ENCODE data around the gene LZTFL1.

Gene LZTFL1

DNA sequence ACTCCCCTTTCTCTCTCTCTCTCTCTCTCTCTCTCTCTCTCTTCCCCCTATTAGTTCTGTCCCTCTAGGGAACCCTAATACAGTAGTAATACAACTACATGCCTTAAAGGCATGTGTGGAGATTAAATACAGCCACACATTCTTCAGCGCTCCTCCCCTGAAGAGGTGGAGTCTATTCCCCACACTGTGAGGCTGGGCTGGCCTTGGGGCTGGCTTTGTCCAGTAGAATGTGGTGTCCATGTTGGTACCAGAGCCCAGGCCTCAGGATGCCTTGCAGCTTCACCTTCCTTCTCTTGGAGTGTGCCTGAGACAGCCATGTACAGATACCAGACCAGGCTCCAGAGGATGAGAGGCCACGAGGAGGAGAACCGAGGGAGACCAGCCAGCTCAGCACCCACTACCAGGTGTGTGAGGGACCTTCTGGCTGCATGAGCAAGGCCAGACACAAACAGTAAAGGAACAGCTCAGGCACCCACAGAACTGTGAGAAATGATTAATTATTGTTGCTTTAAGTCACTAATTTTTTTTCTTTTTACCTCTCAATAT, 56.2 kb downstream of the LZTFL1 start:
- DNase-seq (ENCODE audit: low spot score), result no peak

DNA sequence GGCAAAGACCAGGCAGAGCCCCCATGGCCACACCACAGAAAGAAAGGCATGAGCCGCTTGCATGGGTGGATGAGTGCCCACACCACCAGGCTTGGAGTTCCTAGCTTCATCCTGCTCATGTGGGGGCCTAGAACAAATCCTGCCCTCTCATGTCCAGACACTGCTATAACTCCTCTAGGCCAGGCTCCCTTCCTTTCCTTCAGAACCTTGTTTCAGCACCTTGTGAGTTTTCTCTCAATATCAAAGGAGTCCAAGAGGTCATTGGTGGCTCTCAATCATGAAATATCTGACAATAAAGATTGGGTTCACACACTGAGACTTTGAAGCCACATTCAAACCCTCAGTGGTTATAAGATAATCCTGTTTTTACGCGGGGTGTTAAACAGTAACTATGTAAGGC, 58.3 kb downstream of the LZTFL1 start:
- no peak for DNase-seq (ENCODE audit: low spot score)

DNA sequence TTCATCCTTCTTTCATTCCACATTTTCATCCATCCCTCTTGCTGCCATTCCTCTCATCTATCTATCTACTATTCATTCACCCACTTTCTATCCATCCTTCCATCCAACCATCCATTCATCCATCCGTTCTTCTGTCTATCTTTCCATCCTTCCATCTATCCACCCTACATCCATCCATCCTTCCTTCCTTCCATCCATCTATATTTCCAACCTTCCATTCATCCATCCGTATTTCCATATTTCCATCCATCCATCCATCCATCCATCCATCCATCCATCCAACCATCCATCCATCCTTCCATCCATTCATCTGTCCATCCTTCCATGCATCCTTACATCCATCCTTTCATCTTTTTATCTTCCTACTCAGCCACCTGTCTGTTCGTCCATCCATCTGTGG, 59.5 kb downstream of the LZTFL1 start:
- DNase-seq (ENCODE audit: low spot score), result no peak

DNA sequence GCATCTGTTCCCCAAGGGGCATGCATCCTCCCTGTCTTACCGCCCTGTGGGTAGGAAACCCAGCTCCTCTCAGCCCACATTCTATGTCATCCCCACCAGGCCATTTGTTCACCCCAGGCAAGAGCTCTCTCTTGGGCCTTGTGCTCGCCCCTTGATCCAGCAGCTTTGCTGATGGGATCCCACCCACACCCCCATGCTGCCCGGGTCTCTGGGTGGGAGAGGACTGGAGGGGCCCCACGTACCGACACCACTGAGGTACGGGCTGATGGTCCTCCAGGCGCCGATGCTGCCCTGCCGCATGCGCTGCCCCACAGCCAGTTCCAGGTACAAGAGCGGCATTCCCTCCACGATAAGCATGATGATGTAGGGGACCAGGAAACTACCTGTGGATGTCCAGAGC, 60.1 kb downstream of the LZTFL1 start:
- DNase-seq (ENCODE audit: low spot score), result no peak

DNA sequence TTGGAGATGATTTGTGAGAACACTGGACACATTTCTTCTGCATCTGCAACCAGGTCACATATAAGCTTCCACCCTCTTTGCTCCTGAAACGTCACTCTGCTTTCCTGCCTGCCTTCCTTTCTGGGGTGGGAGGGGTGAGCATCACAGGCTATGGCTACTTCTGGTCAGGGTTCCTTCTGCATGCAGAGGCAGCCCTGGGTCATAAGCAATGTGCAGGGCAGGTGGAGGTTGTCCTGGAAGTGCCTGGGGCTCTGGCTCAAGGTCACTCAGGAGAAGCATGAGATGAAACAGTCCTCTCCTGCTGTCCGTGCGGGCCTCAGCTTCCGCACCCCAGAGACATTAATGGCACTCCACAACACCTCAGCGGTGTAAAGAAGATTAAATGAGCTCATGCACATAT, 60.6 kb downstream of the LZTFL1 start:
- DNase-seq (ENCODE audit: low spot score), result no peak

DNA sequence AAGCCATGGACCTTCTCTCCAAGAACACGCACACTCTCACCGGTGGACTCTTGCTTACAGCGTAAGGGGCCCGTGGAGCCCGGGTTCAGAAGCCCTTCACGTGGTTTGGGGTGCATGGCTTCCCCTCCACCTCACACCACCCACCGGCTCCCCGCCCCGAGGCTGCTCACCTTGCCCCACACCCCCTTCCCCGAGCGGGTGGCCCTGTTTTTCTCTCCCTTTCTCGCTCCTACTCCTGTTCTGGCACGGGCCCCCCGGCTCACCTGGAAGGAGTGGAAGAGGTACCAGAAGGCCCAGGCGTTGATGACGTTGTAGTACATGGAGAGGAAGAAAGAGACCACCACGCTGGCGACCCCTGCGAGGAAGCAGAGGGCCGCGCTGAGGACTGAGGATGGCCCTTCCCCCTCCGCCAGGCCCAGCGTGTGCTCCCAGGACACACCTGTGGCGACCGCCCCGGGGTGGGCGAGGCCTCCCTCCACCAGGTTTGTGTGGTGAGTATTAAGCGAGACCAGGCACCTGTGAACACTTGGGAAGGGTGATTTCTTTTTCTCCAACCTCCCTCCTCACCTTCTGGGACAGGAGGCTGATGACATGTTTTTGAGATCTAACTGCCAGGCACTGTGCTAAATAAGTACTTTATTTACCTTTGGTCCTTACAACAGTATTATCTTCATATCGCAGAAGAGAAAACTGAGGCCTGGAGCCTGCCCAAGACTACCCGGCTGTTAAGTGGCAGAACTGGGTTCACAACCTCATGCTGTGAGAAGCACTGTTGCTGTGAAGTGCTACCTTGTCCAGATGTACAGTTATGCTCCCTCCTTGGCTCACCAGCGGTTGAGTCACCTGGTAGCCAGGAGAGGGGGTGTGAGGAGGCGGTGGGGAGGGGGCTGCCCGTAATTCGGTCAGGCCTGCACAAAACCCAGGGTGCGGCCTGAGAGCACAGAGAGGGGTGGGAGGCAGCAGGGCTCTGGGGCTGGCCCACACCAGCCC, 61.9 kb downstream of the LZTFL1 start:
- no peak for DNase-seq (ENCODE audit: low spot score)

DNA sequence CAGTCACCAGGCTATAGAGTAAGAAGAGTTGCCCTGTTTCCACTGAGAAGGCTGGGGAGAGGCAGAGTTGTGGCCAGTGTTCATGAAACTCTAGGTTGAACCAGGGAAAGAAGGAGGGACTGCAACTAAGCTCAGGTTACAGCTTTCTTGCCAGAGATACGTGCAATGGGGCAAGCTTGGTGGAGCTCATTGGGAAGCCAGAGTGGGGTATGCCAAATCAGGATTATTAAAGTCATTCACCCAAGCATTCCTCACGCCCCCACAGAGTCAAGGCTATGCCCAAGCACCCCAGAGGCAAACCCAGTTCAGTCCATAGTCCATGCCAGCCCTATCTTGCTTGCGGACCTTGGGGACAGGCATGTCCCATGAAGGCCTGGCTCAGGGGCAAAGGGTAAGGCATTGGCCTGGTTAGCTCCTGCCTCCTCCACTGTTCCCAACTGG, 63.1 kb downstream of the LZTFL1 start:
- no peak for DNase-seq (ENCODE audit: low spot score)

DNA sequence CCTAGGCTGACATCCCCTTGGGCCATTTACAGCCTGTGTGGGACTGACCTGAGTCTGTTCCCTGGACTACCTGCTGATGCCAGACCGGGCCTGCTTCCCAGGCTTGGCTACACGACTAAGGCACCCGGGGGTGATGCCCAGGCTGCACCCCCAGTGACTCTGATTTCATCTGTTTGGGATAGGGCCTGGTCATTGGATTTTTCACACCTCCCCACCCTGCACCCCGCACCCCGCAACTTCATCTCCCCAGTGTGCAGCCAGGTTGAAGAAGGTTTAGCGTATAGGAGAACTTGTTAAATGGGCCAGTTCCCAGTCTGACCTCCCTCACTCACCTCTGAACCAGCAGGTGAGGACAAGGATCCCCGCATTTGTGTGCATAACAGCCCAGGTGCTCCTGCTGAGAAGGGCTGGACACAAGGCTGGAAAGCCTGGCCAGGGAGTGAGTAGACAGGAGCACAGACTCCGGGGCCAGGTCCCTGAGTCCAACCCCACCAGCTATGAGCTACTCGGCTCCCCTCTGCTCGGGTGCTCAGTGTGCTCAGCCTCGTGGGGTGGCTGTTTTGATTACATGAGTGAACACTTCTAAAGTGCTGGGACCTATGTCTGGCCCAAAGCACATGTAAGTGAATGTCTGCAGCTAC, 64.1 kb downstream of the LZTFL1 start:
- no peak for DNase-seq (ENCODE audit: low spot score)

DNA sequence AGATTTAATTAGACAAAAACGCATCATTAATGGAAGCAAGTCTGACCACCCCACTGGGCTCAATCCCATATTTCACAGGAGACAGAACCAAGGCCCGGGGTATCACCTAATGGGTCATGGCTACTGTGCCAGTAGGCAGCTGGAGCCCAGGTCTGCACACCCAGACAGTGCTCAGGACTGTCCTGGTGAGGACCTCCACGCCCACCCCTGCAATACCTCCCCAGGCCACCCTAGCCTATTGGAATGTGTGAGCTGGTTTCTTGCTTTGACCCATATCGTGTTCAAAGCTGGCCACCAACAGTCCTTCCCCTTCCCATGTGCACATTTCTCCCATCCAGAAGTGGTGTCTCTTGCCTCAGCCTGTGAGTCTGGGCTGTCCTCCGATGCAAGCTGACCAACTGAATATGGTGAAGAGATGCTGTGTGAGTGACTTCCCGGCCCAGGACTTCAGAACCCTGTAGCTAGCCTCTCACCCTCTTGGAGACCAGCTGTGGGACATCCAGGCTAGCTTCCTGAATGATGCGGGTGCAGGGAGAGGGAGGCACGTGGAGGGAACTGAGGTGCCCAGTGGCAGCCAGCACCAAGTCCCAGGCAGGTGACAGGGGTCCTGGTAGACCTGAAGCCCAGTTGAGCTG, 64.7 kb downstream of the LZTFL1 start:
- DNase-seq (ENCODE audit: low spot score), result no peak

DNA sequence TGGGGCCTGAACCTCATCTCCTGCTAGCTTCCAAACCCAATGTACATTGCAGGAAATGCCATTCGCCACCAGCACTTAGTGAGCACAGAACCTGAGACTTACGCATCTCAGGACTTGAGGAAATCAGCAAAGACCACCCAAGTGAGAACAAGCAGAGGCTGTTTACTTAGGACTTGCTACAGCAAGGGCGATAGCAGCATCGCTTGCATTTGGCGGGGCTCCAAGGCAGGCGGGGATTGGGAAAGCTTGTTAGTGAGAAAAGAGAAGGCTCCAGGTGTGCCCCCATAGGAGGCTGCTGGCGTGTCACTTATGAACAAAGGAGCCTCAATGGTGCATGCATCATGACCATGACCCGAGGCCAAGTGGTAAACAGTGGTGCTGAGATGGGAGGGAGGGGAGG, 65.3 kb downstream of the LZTFL1 start:
- no peak for DNase-seq (ENCODE audit: low spot score)

DNA sequence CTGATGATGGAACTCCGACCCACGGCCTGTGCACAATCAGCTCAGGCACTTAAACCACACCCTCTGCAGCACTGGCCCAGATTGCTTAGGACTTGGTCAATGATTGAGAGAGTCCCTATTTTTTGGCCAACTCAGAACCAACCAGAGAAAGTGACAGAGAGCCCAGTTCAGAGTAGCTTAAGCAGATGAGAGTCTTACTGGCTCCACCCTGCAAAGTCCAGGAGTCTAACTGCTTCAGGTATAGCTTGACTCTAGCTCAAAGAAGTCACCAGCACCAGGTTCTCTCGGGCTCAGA, 65.7 kb downstream of the LZTFL1 start:
- DNase-seq (ENCODE audit: low spot score), result no peak

DNA sequence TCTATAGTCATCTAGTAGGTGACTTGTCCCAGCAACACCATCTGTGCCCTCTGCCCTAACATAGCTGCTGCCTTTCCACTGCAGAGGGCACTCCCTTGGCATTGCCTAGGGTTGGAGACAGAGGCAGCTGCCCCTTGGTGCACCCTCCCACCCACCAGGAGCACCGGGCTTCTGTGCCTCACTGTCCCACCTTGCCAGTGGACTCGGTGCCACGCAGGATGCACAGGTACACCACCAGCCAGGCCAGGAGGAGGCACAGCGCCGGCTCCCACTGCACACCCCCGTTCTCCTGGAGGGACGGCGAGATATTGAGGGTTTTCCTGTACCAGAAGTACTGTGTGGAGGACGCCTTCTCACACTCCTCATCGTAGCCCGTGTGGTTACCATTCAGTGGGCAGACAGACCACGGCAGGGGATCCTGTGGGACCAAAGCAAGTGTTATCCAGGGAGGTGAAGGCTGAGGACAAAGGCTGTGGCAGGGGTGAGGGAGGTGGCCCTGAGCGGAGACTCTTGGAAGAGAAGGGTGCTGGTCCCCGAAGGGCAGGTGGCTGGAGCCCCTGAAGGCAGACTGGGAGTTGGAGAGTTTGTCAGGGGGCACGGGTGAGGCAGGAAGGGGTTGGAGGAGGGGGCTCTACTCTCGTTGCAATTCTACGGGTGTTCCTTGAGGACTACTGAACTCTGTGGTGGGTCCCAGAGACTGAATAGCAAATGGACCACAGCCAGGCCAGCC, 66.2 kb downstream of the LZTFL1 start:
- DNase-seq (ENCODE audit: low spot score), result no peak

DNA sequence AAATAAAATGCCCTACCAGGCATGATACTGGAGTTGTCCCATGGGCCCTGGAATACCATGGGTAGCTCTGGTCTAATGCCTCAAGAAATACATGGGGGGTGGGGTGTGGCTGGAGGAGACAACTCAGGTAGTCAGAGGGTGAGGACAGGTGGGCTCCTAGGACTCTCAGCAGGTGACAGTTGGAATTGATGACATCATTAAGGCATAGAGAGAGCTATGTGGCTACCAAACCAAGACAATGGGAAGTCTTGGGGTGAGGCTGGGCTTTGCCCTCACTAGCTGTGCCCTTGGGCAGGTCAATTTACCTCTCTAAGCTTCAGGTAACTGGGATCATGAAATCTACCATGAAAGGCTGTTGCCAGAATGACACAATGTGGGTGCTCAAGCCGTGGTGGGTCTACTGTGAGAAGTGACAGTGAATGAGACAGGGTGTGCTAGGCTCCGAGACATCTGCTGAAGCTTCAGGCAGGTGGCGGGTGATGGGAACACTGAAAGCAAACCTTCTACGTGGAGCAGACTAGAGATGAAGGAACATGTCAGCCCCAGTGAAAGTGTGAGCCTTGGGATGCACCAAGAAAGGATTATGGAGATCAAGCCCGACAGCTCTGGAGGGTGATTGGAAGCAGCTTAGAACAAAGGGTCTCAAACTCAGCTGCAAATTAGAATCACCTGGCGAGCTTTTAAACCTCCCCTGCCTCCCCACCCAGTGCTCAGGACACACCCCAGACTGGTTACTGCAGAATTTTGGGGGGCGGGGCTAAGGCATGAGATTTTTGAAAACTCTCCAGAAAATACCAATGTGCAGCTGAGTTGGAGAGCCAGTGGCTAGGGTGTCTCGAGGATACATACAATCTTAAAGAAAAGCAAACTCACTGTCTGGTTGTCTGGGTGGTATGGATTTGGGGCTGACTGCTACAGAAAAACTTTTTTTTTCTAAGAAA, 67.1 kb downstream of the LZTFL1 start:
- DNase-seq (ENCODE audit: low spot score), result no peak

DNA sequence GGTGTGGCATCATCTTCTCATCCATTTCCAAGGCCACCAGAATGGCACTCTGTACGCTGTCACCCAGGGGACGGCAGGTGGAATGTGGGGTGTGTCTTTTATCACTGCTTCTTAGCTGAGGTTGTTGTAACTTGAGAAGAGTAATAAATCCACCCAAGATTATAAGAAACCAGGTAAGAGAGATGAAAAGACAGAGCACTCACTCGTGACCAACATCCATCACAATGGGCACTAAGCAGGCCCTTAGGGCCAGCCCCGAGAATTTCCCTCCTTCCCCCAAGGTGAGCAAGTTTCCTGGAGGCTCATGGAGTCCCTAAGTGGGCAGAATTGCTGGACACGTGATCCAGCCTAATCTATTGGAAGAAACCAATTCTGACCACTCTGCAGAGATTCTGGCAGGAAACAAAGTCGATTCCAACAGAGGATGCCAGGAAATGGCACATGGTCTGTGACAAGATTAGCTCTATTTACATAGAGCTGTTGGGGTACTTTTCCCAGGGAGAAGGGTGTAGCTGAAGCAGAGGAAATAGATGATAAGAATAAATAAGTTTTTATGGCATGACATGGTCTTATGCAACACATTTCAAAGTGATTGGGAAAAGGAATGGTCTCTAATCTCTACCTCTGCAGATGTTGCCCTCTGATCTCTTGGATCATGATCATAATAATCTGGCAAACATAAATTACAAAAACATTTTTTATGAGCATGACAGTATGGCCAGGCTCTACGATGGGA, 68.0 kb downstream of the LZTFL1 start:
- DNase-seq (ENCODE audit: low spot score), result no peak

Measured in AG20443 (cell line).